VCaP (cell line): ENCODE results near the gene KCNQ1OT1.

ENCODE experiments used
- H3K27ac ChIP-seq: fragments of 450-650 bp; 2 replicates; pipeline ENCODE4 v1.5.1; 2017
- CTCF ChIP-seq: fragments of 450-650 bp; conservative IDR thresholded peaks from 2 replicates; pipeline ENCODE4 v1.5.1; 2017; ENCODE audit warnings: mild to moderate bottlenecking, moderate library complexity

KCNQ1OT1 gene

GRCh38 chr11:2666401-2666741 is 33.4 kb downstream of the KCNQ1OT1 start:
- no peak overlapping the region for H3K27ac ChIP-seq
- TF ChIP-seq CTCF = no peak

- TF ChIP-seq CTCF = no peak
- H3K27ac ChIP-seq = no peak overlapping the region
Measured at GRCh38 chr11:2665526-2666400, 34.0 kb downstream of the KCNQ1OT1 start.

- no peak for TF ChIP-seq CTCF
- H3K27ac ChIP-seq = no peak overlapping the region
Measured at GRCh38 chr11:2664791-2665525, 34.8 kb downstream of the KCNQ1OT1 start.

- no peak for TF ChIP-seq CTCF
- H3K27ac ChIP-seq = no peak overlapping the region
Measured at GRCh38 chr11:2664376-2664775, 35.4 kb downstream of the KCNQ1OT1 start.

GRCh38 chr11:2663915-2664314 is 35.9 kb downstream of the KCNQ1OT1 start:
- no peak for TF ChIP-seq CTCF
- H3K27ac ChIP-seq = no peak overlapping the region

GRCh38 chr11:2663506-2663905 is 36.3 kb downstream of the KCNQ1OT1 start:
- no peak for TF ChIP-seq CTCF

GRCh38 chr11:2662430-2663299 is 37.1 kb downstream of the KCNQ1OT1 start:
- H3K27ac ChIP-seq = no peak overlapping the region
- no peak for TF ChIP-seq CTCF

More at GRCh38 chr11:2663506-2663905, 36.3 kb downstream of the KCNQ1OT1 start:
- H3K27ac ChIP-seq = no peak overlapping the region
